Uterus (tissue), 4 donors: ENCODE data around the gene ABLIM2. TPM values are rescaled to one million over a fixed set of nuclear protein-coding genes. Genes with fewer than 3 reads are reported as not detected.

Experiments
- DNase-seq, 2 donors: peaks; one replicate each; pipeline ENCODE4 v3.0.0-alpha.2; 2019 to 2020
- H3K27ac ChIP-seq, 2 donors: fragments of 200-600 bp; sonication (generic); 1 replicate in 1 of 2; 2 replicates in 1 of 2; pipeline ENCODE4 v1.5.1; 2016 to 2018
- H3K27me3 ChIP-seq, 2 donors: fragments of 200-600 bp; sonication (generic); one replicate each; pipeline ENCODE4 v1.5.1; 2018 to 2019; ENCODE audit warnings: control low read depth in 1 of 2
- H3K36me3 ChIP-seq, 2 donors: fragments of 200-600 bp; sonication (generic); one replicate each; pipeline ENCODE4 v1.5.1; 2019; ENCODE audit warnings: control low read depth in 1 of 2
- H3K4me1 ChIP-seq, 2 donors: fragments of 200-600 bp; sonication (generic); one replicate each; pipeline ENCODE4 v1.5.1; 2018 to 2019; ENCODE audit warnings: control low read depth in 1 of 2
- H3K4me3 ChIP-seq, 2 donors: fragments of 200-600 bp; sonication (generic); 1 replicate in 1 of 2; 2 replicates in 1 of 2; pipeline ENCODE4 v1.5.1; 2018 to 2019; ENCODE audit warnings: mild to moderate bottlenecking in 1 of 2
- H3K9me3 ChIP-seq, 2 donors: fragments of 200-600 bp; sonication (generic); one replicate each; pipeline ENCODE4 v1.5.1; 2019; ENCODE audit warnings: control low read depth in 1 of 2
- CTCF ChIP-seq, 4 experiments: fragments of 200-600 bp in 2 of 4; fragments of 450-650 bp in 2 of 4; sonication (generic) in 2 of 4; IDR thresholded peaks; one replicate each; pipeline ENCODE4 v1.5.1; 2016 to 2019; ENCODE audit warnings: antibody characterized with exemption in 4 of 4, mild to moderate bottlenecking in 2 of 4, moderate library complexity in 1 of 4
- POLR2A ChIP-seq, 2 donors: fragments of 450-650 bp; IDR thresholded peaks; one replicate each; pipeline ENCODE4 v1.6.1; 2016; ENCODE audit warnings: antibody characterized with exemption in 2 of 2, mild to moderate bottlenecking in 1 of 2, moderate library complexity in 1 of 2
- intact Hi-C: fragments of 100-400 bp; cut with DNase I; formaldehyde crosslinking; loops from one replicate; pipeline ENCODE4 v1.15.1; 2023; ENCODE audit warnings: low total_unique reads
- total RNA-seq, 4 donors: library from RNA; depleted of rRNA in 3 of 4; stranded (reverse); fragments of >200 nt in 3 of 4; gene quantifications; one replicate each; pipeline versions ENCODE4 v1.1.0 to v1.2.4, GENCODE V29; 2014 to 2023
- donor health status: DM: yes; HTN: yes; CAD: no.

ABLIM2 gene
- total RNA-seq, 4 donors from 2014 or later: 0.77 to 6.0 (median 1.5) TPM

DNA sequence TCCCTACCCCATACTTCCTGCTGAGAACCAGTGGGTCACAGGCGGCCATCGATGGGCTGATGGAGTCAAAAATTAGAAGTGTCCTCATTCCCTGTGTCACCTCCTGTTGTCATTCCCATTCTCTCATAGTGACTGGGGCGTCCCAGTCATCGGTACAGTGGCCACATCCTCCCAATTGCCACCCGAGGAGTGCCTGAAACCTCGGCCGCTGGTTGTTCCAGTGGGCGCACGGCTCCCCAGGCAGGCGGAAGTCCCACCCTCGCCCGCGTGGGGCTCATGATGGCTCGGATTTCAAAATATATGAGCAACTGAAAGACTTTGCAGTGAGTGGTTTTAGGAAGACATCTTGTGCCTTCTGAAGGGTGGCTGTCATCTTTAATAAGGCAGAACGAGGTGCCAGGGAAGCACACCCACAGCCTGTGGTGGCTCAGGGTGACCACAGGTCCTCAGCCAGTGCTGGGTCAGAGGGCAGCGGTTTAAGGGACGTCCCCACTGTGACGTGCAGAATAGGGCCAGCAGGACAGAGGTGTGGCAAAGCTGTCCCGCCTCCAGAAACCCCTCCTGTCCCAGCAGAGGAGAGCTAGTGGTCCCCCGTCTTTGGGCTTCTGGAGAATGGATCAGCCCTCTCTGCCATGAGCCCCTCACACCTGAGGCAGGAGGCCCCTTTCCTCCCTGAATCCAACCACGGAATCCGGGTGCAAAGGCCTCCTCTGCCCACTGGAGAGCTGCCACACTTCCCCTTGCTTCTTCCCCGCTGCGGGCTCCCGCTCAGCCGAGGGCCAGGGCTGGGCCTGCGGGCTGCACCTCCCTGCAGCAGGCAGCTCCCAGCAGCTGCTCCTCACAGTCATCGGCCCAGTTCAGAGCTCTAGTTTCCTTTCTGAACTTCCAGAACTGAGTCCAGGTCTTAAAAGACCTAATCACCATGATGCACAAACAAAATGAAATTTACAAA, 90.4 kb downstream of the ABLIM2 start:
- Histone ChIP-seq H3K4me3 (no peak overlapping the region), H3K27me3 (peaks cover 0 to 12% of the 10 kb centered on the region in 2 donors), H3K36me3 (no peaks in the 10 kb centered on the region), H3K4me1 (no peaks in the 10 kb centered on the region), H3K9me3 (no peaks in the 10 kb centered on the region), H3K27ac (no peak overlapping the region)
- intact Hi-C loops: no loop called here
- DNase-seq: no peak
- TF ChIP-seq CTCF (IDR thresholded peaks at IDR 0.05): no peak
- no peak for TF ChIP-seq POLR2A (IDR thresholded peaks at IDR 0.05)

- no peak overlapping the region for H3K27ac ChIP-seq
- intact Hi-C loops: no loop called here
Observed at GRCh38 chr4:8067274-8067936, 91.2 kb downstream of the ABLIM2 start.

GRCh38 chr4:8066336-8066931, 92.2 kb downstream of the ABLIM2 start:
- H3K4me1 ChIP-seq: no peaks in the 10 kb centered on the region
- no peak overlapping the region for H3K27ac ChIP-seq
- intact Hi-C loops: no loop called here
- no peak overlapping the region for H3K4me3 ChIP-seq
- TF ChIP-seq POLR2A (IDR thresholded peaks at IDR 0.05) (no peak), CTCF (IDR thresholded peaks at IDR 0.05) (no peak)
- H3K36me3 ChIP-seq: no peaks in the 10 kb centered on the region
- no peak for DNase-seq
- H3K9me3 ChIP-seq: no peaks in the 10 kb centered on the region
- peaks cover 0 to 2% of the 10 kb centered on the region in 2 donors for H3K27me3 ChIP-seq

More at GRCh38 chr4:8067274-8067936, 91.2 kb downstream of the ABLIM2 start:
- Histone ChIP-seq H3K4me1 (no peaks in the 10 kb centered on the region), H3K27me3 (peaks cover 0 to 12% of the 10 kb centered on the region in 2 donors), H3K4me3 (no peak overlapping the region), H3K9me3 (no peaks in the 10 kb centered on the region), H3K36me3 (no peaks in the 10 kb centered on the region)
- no peak for DNase-seq
- no peak for TF ChIP-seq CTCF (IDR thresholded peaks at IDR 0.05)
- no peak for TF ChIP-seq POLR2A (IDR thresholded peaks at IDR 0.05)

DNA sequence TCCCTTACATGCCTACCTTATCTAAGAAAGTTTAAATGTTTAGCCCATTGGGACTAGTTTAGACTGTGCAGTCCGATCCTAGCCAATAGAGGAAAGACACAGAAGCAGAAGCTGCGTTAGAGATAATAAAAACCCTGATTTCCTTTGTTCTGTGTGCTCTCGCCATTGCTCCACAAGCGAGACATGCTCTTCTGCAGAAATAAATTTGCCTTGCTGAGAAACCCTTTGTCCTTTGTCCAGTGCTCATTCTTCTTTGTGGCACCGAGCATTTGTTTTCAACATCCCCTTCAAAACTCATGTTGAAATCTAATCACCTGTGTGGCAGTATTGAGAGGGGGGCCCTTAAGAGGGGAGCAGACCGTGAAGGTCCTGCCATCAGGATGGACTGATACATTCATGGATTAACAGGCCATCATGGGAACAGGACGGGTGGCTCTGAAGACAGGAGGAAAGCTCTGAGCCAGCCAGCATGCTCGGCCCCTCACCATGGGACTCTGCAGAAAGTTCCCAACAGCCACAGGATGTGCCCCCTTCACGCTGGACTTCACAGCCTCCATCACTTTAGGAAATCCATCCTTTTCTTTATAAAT, 94.5 kb downstream of the ABLIM2 start:
- Histone ChIP-seq H3K36me3 (no peaks in the 10 kb centered on the region), H3K4me1 (no peaks in the 10 kb centered on the region), H3K27me3 (no peaks in the 10 kb centered on the region), H3K27ac (no peak overlapping the region), H3K9me3 (no peaks in the 10 kb centered on the region), H3K4me3 (no peak overlapping the region)
- TF ChIP-seq CTCF (IDR thresholded peaks at IDR 0.05) (no peak), POLR2A (IDR thresholded peaks at IDR 0.05) (no peak)
- no peak for DNase-seq
- intact Hi-C loops: no loop called here
